Prostate gland (tissue), 2 donors: Measurements from ENCODE around the gene SOBP.

Source experiments
- CTCF ChIP-seq, 4 experiments: fragments of 200-600 bp in 2 of 4; fragments of 450-650 bp in 2 of 4; sonication (generic) in 2 of 4; IDR thresholded peaks; 1 replicate in 3 of 4; 2 replicates in 1 of 4; pipeline ENCODE4 v1.5.1; 2016 to 2019; ENCODE audit warnings: antibody characterized with exemption in 4 of 4, mild to moderate bottlenecking in 2 of 4, moderate library complexity in 2 of 4
- POLR2A ChIP-seq: fragments of 450-650 bp; IDR thresholded peaks from one replicate; pipeline ENCODE4 v1.6.1; 2016; ENCODE audit warnings: antibody characterized with exemption, mild to moderate bottlenecking

- TF ChIP-seq CTCF (IDR thresholded peaks at IDR 0.05) (no peak), POLR2A (no peak)
Observed at GRCh38 chr6:107448776-107449175, 41.1 kb upstream of the SOBP start.
